ENCODE results near the gene CLASP1. TPM values are rescaled to one million over a fixed set of nuclear protein-coding genes. Genes with fewer than 3 reads are reported as not detected.

The CLASP1 gene
- total RNA-seq, 6 experiments from 2014 or later, result 38.2 to 49.0 (median 41.1) TPM

DNA sequence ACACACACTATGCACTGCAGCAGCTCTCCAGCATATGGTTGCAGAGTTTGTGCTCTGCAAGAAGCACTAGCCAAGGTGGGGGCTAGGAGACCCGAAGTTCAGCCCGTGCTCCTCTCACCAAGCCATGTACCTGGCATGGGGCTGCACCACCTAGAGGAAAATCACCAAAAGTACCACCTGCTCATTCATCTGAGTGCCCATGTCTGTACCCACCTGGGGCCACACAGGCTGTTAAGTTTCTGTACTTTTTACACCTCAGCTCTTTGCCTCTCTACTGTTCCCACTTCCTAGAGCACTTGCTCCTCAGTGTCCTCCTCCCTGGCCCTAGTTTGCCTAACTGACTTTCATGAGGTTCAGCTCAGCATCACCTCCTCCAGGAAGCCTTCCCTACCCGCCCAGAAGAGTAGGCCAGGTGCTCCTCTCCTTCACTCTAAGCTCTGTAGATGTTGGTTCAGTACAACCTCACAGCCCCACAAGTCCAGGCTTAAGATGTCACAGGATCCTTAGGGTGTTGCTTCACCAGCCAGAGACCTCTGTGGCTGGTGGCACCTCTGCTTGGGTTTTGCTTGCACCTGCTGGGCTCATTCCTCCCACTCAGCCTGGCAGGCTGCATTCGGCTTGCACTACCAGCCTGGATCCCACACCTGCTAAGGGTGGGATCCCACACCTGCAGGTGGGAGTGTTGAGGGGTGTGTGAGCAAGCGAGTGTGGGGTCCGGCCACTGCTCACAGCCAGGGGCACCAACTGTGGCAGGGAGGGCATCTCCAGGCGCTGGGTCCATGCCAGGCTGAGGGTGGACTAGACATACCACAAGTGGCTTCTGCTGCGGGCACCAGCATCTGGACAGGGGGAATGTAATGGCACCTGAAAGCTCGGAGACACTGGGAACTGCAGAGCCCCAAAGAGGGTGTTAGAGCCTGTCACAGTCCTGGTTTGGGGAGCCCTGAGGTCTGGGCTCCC, 354.1 kb downstream of the CLASP1 start:
- DNase-seq, result no peak

DNA sequence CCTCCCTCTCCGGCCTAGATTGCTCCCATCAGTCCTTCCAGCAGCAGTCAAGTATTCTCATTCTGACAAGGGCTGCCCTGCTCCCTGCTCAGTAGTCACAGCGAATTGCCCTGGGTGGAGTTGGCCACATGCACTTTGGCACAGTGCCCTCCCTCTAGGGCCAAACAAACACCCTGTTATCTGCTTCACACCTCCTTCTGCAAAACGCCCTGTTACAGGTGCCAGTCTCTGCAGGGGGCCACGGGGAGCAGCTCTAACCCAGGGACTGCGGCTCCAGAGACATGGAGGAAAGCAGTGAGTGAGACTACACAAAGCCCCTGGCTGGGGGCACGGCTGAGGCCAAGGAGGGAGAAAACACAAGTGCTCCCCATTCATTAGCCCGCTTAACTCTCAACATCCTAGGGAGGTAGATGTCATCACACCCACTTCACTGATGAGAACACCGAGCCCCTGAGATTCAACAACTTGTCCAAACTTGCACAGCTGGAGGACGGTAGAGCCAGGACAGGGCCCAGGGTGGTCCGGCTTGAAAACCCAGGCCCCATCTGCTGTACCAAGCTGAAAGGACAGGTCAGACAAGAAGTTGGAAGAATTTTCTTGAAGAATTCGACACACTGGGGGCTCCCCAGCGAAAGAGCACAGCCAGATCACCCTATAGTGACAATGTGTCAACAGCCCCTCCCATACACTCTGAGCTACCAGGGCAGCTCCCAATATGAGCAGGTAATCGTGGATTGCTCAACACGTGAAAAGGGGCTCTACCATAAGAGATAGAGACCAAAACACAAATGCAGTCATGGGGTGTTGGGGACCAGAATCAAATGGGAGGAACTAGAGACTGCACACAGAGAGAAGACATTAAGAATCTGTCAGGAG, 355.6 kb downstream of the CLASP1 start:
- H3K4me3 Mint-ChIP-seq, result no peak overlapping the region
- no peak overlapping the region for H3K27ac Mint-ChIP-seq
- no peak for DNase-seq
- H3K9me3 Mint-ChIP-seq, result no peaks in the 10 kb centered on the region
- no peaks in the 10 kb centered on the region for H3K4me1 Mint-ChIP-seq (ENCODE audit: low read depth)
- H3K36me3 Mint-ChIP-seq (ENCODE audit: low read depth), result no peaks in the 10 kb centered on the region
- TF ChIP-seq, protein P1, sequence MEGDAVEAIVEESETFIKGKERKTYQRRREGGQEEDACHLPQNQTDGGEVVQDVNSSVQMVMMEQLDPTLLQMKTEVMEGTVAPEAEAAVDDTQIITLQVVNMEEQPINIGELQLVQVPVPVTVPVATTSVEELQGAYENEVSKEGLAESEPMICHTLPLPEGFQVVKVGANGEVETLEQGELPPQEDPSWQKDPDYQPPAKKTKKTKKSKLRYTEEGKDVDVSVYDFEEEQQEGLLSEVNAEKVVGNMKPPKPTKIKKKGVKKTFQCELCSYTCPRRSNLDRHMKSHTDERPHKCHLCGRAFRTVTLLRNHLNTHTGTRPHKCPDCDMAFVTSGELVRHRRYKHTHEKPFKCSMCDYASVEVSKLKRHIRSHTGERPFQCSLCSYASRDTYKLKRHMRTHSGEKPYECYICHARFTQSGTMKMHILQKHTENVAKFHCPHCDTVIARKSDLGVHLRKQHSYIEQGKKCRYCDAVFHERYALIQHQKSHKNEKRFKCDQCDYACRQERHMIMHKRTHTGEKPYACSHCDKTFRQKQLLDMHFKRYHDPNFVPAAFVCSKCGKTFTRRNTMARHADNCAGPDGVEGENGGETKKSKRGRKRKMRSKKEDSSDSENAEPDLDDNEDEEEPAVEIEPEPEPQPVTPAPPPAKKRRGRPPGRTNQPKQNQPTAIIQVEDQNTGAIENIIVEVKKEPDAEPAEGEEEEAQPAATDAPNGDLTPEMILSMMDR (IDR thresholded peaks at IDR 0.05), result no peak
- H3K27me3 Mint-ChIP-seq (ENCODE audit: insufficient read depth), result peaks cover 28% of the 10 kb centered on the region

More for the DNA sequence above, 354.1 kb downstream of the CLASP1 start:
- Mint-ChIP-seq H3K27me3 (ENCODE audit: insufficient read depth) (peaks cover 27% of the 10 kb centered on the region), H3K27ac (no peak overlapping the region), H3K4me1 (ENCODE audit: low read depth) (no peaks in the 10 kb centered on the region), H3K4me3 (no peak overlapping the region), H3K36me3 (ENCODE audit: low read depth) (no peaks in the 10 kb centered on the region), H3K9me3 (no peaks in the 10 kb centered on the region)
- TF ChIP-seq, protein P1 (IDR thresholded peaks at IDR 0.05), result no peak

DNA sequence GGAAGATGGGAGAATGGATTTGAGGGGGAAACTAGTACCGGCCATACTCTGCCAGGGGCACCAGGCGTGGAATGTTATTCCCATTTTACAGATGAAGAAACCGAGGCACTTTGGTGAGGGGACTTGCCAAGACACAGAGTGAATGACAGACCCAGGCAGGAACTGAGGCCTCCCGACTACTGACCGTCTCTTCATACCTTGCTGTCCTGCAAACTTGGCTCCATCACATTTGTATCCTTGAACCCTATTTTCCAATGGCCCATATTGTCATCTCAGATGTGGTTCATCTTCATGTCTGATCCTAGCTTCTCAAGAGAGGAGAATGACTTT, 358.0 kb downstream of the CLASP1 start:
- Mint-ChIP-seq H3K27me3 (ENCODE audit: insufficient read depth) (peaks cover 42% of the 10 kb centered on the region), H3K27ac (no peak overlapping the region), H3K36me3 (ENCODE audit: low read depth) (no peaks in the 10 kb centered on the region), H3K9me3 (no peaks in the 10 kb centered on the region), H3K4me3 (no peak overlapping the region), H3K4me1 (ENCODE audit: low read depth) (no peaks in the 10 kb centered on the region)
- TF ChIP-seq, protein P1 (IDR thresholded peaks at IDR 0.05), result no peak
- no peak for DNase-seq

DNA sequence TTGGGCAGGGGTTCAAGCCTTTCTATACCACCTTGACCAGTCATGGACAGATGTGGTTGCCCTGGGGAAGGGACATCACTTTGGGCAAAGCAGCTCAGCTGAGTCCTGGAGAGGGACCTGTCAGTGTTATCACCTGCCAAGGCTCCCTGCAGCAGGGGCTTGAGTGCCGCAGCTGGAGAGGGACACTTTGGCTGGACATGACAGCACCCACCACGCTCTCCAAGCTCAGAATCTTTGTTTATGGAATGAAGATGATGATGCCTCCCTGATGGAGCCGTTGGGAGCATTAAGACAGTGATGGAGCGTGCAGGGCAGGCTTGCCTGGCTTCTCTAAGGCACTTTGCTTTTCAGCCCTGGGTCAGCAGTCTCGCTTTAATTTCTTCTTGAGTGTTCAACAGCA, 360.0 kb downstream of the CLASP1 start:
- Mint-ChIP-seq H3K9me3 (no peaks in the 10 kb centered on the region), H3K4me3 (no peak overlapping the region), H3K36me3 (ENCODE audit: low read depth) (no peaks in the 10 kb centered on the region), H3K27me3 (ENCODE audit: insufficient read depth) (peaks cover 48% of the 10 kb centered on the region), H3K27ac (no peak overlapping the region), H3K4me1 (ENCODE audit: low read depth) (no peaks in the 10 kb centered on the region; the same call in 1 of the 2 replicates)
- TF ChIP-seq, protein P1 (IDR thresholded peaks at IDR 0.05), result no peak
- no peak for DNase-seq

DNA sequence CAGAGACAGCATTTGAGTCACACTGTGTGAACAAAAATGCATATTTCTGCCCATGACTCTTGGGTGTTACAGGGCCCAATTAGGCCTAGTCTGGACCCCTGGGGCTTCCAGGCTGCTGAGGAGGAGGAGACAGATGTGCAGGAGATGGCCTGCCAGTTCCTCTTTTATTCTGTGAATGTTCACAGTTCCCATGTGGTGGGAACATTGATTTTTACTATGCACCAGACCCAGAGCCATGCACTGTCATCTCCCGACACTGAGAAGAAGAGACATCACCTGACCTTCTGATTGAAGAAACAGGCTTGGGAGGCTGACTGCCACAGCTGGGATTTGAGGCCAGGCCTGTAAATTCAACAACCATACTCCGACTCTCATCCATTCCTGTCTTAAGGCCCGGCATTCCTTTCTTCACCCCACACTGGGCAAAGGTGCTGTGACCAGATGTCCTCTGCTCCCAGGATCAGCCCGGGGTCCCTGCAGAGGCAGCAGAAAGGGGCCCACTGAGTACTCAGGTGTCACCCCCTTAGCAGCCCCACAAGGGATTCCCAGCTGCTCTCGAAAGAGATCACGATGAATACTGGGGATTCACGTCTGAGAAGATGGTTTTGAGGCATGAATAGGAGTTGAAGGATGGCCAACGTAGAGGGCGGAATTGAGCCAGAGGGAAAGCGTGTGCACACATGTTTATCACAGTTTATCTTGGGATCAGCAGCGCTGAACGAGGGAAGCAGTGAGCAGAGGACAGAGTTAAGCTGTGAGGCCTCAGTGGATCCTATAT, 360.6 kb downstream of the CLASP1 start:
- no peaks in the 10 kb centered on the region for H3K36me3 Mint-ChIP-seq (ENCODE audit: low read depth)
- H3K27ac Mint-ChIP-seq, result no peak overlapping the region
- peaks cover 52% of the 10 kb centered on the region for H3K27me3 Mint-ChIP-seq (ENCODE audit: insufficient read depth)

More for the DNA sequence above, 360.6 kb downstream of the CLASP1 start:
- Mint-ChIP-seq H3K4me1 (ENCODE audit: low read depth) (no peaks in the 10 kb centered on the region; the same call in 1 of the 2 replicates), H3K4me3 (no peak overlapping the region), H3K9me3 (no peaks in the 10 kb centered on the region)
- DNase-seq, result no peak
- TF ChIP-seq, protein P1 (IDR thresholded peaks at IDR 0.05), result no peak

All from HFFc6 (cell line).